Measurements from ENCODE around the gene RNU1-2. TPM values are rescaled to one million over a fixed set of nuclear protein-coding genes. Genes with fewer than 3 reads are reported as not detected.
"Not testable (repeated sequence)": the region's sequence is repeated elsewhere in the genome, so short reads cannot be mapped to it uniquely, and the experiment has no call there.

Gene RNU1-2
- total RNA-seq, 2 donors from 2014 or later, result 2,483 to 3,611 TPM

GRCh38 chr1:16863024-16863423 is 32.8 kb upstream of the RNU1-2 start:
- H3K4me3 ChIP-seq (ENCODE audit: low read length); H3K4me3 Mint-ChIP-seq; H3K27ac ChIP-seq (ENCODE audit: low read depth, low read length); H3K36me3 Mint-ChIP-seq (ENCODE audit: low read depth); H3K9ac ChIP-seq (ENCODE audit: extremely low read depth, low read length, poor library complexity, severe bottlenecking); H3K4me1 Mint-ChIP-seq; H3K27ac Mint-ChIP-seq; H3K27me3 Mint-ChIP-seq (ENCODE audit: insufficient read depth); H3K27me3 ChIP-seq (ENCODE audit: control insufficient read depth, insufficient read depth, low read length, poor library complexity, severe bottlenecking); H3K9me3 ChIP-seq (ENCODE audit: control insufficient read depth, low read length); DNase-seq; H3K4me1 ChIP-seq (ENCODE audit: control insufficient read depth, insufficient read depth, low read length); H3K9me3 Mint-ChIP-seq; H3K36me3 ChIP-seq (ENCODE audit: control insufficient read depth, insufficient read depth, low read length): not testable (repeated sequence)
- 94% methylated on average over 5 of the region's 11 CpGs for WGBS, 2 experiments (ENCODE audit: insufficient coverage in 1 of 2, insufficient read length in 1 of 2)

- H3K27ac ChIP-seq (ENCODE audit: low read depth, low read length); H3K9me3 ChIP-seq (ENCODE audit: control insufficient read depth, low read length); H3K9me3 Mint-ChIP-seq; H3K4me1 ChIP-seq (ENCODE audit: control insufficient read depth, insufficient read depth, low read length); H3K4me1 Mint-ChIP-seq; H3K36me3 ChIP-seq (ENCODE audit: control insufficient read depth, insufficient read depth, low read length); H3K36me3 Mint-ChIP-seq (ENCODE audit: low read depth); H3K4me3 ChIP-seq (ENCODE audit: low read length); H3K27ac Mint-ChIP-seq; H3K27me3 ChIP-seq (ENCODE audit: control insufficient read depth, insufficient read depth, low read length, poor library complexity, severe bottlenecking); H3K4me3 Mint-ChIP-seq; H3K9ac ChIP-seq (ENCODE audit: extremely low read depth, low read length, poor library complexity, severe bottlenecking): not testable (repeated sequence)
- H3K27me3 Mint-ChIP-seq (ENCODE audit: insufficient read depth), result peaks cover 11% of the 10 kb centered on the region
- DNase-seq, result peak; percentile 51
- 20 to 25% methylated on average over 1 to 2 of the region's 6 CpGs for WGBS, 2 experiments (ENCODE audit: insufficient coverage in 1 of 2, insufficient read length in 1 of 2)
Measured at GRCh38 chr1:16866926-16867707, 28.7 kb upstream of the RNU1-2 start.

- H3K27ac ChIP-seq (ENCODE audit: low read depth, low read length); H3K9me3 Mint-ChIP-seq; H3K4me3 Mint-ChIP-seq; H3K9ac ChIP-seq (ENCODE audit: extremely low read depth, low read length, poor library complexity, severe bottlenecking); H3K36me3 ChIP-seq (ENCODE audit: control insufficient read depth, insufficient read depth, low read length); H3K4me1 Mint-ChIP-seq; H3K9me3 ChIP-seq (ENCODE audit: control insufficient read depth, low read length); H3K36me3 Mint-ChIP-seq (ENCODE audit: low read depth); H3K27ac Mint-ChIP-seq; H3K4me1 ChIP-seq (ENCODE audit: control insufficient read depth, insufficient read depth, low read length); H3K4me3 ChIP-seq (ENCODE audit: low read length): not testable (repeated sequence)
- peaks cover 10% of the 10 kb centered on the region for H3K27me3 ChIP-seq (ENCODE audit: control insufficient read depth, insufficient read depth, low read length, poor library complexity, severe bottlenecking)
- peak; percentile 43 for DNase-seq
- H3K27me3 Mint-ChIP-seq (ENCODE audit: insufficient read depth), result peaks cover 19% of the 10 kb centered on the region
- WGBS, 2 experiments (ENCODE audit: insufficient coverage in 1 of 2, insufficient read length in 1 of 2), result 81 to 100% methylated on average over 1 to 4 of the region's 6 CpGs
Measured at GRCh38 chr1:16868787-16869186, 27.0 kb upstream of the RNU1-2 start.

- H3K27ac Mint-ChIP-seq; DNase-seq; H3K9ac ChIP-seq (ENCODE audit: extremely low read depth, low read length, poor library complexity, severe bottlenecking); H3K4me1 ChIP-seq (ENCODE audit: control insufficient read depth, insufficient read depth, low read length); H3K4me1 Mint-ChIP-seq; H3K4me3 ChIP-seq (ENCODE audit: low read length); H3K9me3 ChIP-seq (ENCODE audit: control insufficient read depth, low read length); H3K27ac ChIP-seq (ENCODE audit: low read depth, low read length); H3K9me3 Mint-ChIP-seq; H3K36me3 Mint-ChIP-seq (ENCODE audit: low read depth); H3K36me3 ChIP-seq (ENCODE audit: control insufficient read depth, insufficient read depth, low read length); H3K4me3 Mint-ChIP-seq: not testable (repeated sequence)
- peaks cover 13% of the 10 kb centered on the region for H3K27me3 ChIP-seq (ENCODE audit: control insufficient read depth, insufficient read depth, low read length, poor library complexity, severe bottlenecking)
- WGBS, 2 experiments (ENCODE audit: insufficient coverage in 1 of 2, insufficient read length in 1 of 2), result 80% methylated on average over 2 to 5 of the region's 7 CpGs
- peaks cover 20% of the 10 kb centered on the region for H3K27me3 Mint-ChIP-seq (ENCODE audit: insufficient read depth)
Measured at GRCh38 chr1:16869996-16870395, 25.8 kb upstream of the RNU1-2 start.

- Mint-ChIP-seq H3K27me3 (ENCODE audit: insufficient read depth) (peaks cover 29% of the 10 kb centered on the region), H3K4me3 (peak overlapping the region; percentile 43)
- not testable (repeated sequence) for H3K36me3 ChIP-seq (ENCODE audit: control insufficient read depth, insufficient read depth, low read length); H3K27ac Mint-ChIP-seq; H3K9ac ChIP-seq (ENCODE audit: extremely low read depth, low read length, poor library complexity, severe bottlenecking); H3K27ac ChIP-seq (ENCODE audit: low read depth, low read length); H3K4me1 ChIP-seq (ENCODE audit: control insufficient read depth, insufficient read depth, low read length); H3K9me3 Mint-ChIP-seq; H3K4me1 Mint-ChIP-seq; H3K9me3 ChIP-seq (ENCODE audit: control insufficient read depth, low read length); H3K36me3 Mint-ChIP-seq (ENCODE audit: low read depth)
- H3K27me3 ChIP-seq (ENCODE audit: control insufficient read depth, insufficient read depth, low read length, poor library complexity, severe bottlenecking), result peaks cover 20% of the 10 kb centered on the region
- peak overlapping the region; percentile 78 for H3K4me3 ChIP-seq (ENCODE audit: low read length)
- WGBS, 2 experiments (ENCODE audit: insufficient coverage in 1 of 2, insufficient read length in 1 of 2), result 80 to 90% methylated on average over 1 to 22 of the region's 23 CpGs
- DNase-seq, result peak; percentile 44
Measured at GRCh38 chr1:16871171-16871570, 24.6 kb upstream of the RNU1-2 start.

GRCh38 chr1:16872152-16873075 is 23.4 kb upstream of the RNU1-2 start:
- H3K4me1 Mint-ChIP-seq; H3K36me3 ChIP-seq (ENCODE audit: control insufficient read depth, insufficient read depth, low read length): not testable (repeated sequence)

More at GRCh38 chr1:16872152-16873075, 23.4 kb upstream of the RNU1-2 start:
- H3K9me3 ChIP-seq (ENCODE audit: control insufficient read depth, low read length); H3K9ac ChIP-seq (ENCODE audit: extremely low read depth, low read length, poor library complexity, severe bottlenecking); H3K4me1 ChIP-seq (ENCODE audit: control insufficient read depth, insufficient read depth, low read length); H3K9me3 Mint-ChIP-seq; H3K27ac ChIP-seq (ENCODE audit: low read depth, low read length); H3K36me3 Mint-ChIP-seq (ENCODE audit: low read depth): not testable (repeated sequence)
- peak overlapping the region; percentile 78 for H3K4me3 ChIP-seq (ENCODE audit: low read length)
- H3K27me3 Mint-ChIP-seq (ENCODE audit: insufficient read depth), result peaks cover 32% of the 10 kb centered on the region
- H3K27me3 ChIP-seq (ENCODE audit: control insufficient read depth, insufficient read depth, low read length, poor library complexity, severe bottlenecking), result peaks cover 20% of the 10 kb centered on the region
- H3K27ac Mint-ChIP-seq, result peak overlapping the region; percentile 36
- peak overlapping the region; percentile 76 for H3K4me3 Mint-ChIP-seq
- 2 to 4% methylated on average over 8 to 50 of the region's 66 CpGs for WGBS, 2 experiments (ENCODE audit: insufficient coverage in 1 of 2, insufficient read length in 1 of 2)
- peak; percentile 94 for DNase-seq
